Neural cell (in vitro differentiated cells): ENCODE data around the gene TBL1X. TPM values are rescaled to one million over a fixed set of nuclear protein-coding genes. Genes with fewer than 3 reads are reported as not detected.

Experiments
- H2AFZ ChIP-seq: fragments of 200-600, 300-800 bp; sonication (generic), shearing (Covaris generic); 2 replicates; pipeline ENCODE4 v1.6.0; 2014; ENCODE audit warnings: low read depth, mild to moderate bottlenecking, antibody characterized with exemption, low read length, moderate library complexity
- H3F3A ChIP-seq: fragments of 200-600 bp; shearing (Covaris generic); 2 replicates; pipeline ENCODE4 v1.6.1; 2016; ENCODE audit warnings: mild to moderate bottlenecking, moderate library complexity, mixed read lengths, antibody characterized with exemption, low read length; ENCODE audit not compliant: insufficient read depth, poor library complexity, severe bottlenecking
- H3K27ac ChIP-seq: fragments of 200-600, 300-800 bp; sonication (generic), shearing (Covaris generic); 2 replicates; pipeline ENCODE4 v1.5.1; 2014; ENCODE audit warnings: mild to moderate bottlenecking, low read length, moderate library complexity
- H3K27me3 ChIP-seq: fragments of 300-800, 200-600 bp; sonication (generic), shearing (Covaris generic); 2 replicates; pipeline ENCODE4 v1.6.0; 2014; ENCODE audit warnings: mild to moderate bottlenecking, low read depth, low read length, moderate library complexity; ENCODE audit not compliant: insufficient read depth
- H3K36me3 ChIP-seq: fragments of 300-800, 200-600 bp; sonication (generic), shearing (Covaris generic); 2 replicates; pipeline ENCODE4 v1.5.1; 2014; ENCODE audit warnings: mild to moderate bottlenecking, antibody characterized with exemption, low read length, moderate library complexity; ENCODE audit not compliant: insufficient read depth
- H3K4me2 ChIP-seq: fragments of 300-800, 200-600 bp; sonication (generic), shearing (Covaris generic); 2 replicates; pipeline ENCODE4 v1.6.0; 2014; ENCODE audit warnings: mild to moderate bottlenecking, low read length
- H3K4me3 ChIP-seq: fragments of 300-800, 200-600 bp; sonication (generic), shearing (Covaris generic); 2 replicates; pipeline ENCODE4 v1.5.1; 2014; ENCODE audit warnings: mild to moderate bottlenecking, low read length, moderate library complexity
- H3K79me2 ChIP-seq: fragments of 200-600 bp; shearing (Covaris generic); replicated peaks from 2 replicates; pipeline ENCODE4 v1.6.0; 2014; ENCODE audit warnings: mild to moderate bottlenecking, low read length, moderate library complexity; ENCODE audit not compliant: insufficient read depth
- H3K9ac ChIP-seq: fragments of 300-800, 200-600 bp; sonication (generic), shearing (Covaris generic); 2 replicates; pipeline ENCODE4 v1.6.1; 2016; ENCODE audit warnings: mild to moderate bottlenecking, low read length, mixed read lengths
- H3K9me2 ChIP-seq: fragments of 200-600 bp; shearing (Covaris generic); 2 replicates; pipeline ENCODE4 v1.6.1; 2016; ENCODE audit warnings: mild to moderate bottlenecking, low read length, mixed read lengths; ENCODE audit not compliant: insufficient read depth
- H3K9me3 ChIP-seq: fragments of 200-600, 300-800 bp; sonication (generic), shearing (Covaris generic); 2 replicates; pipeline ENCODE4 v1.6.1; 2016; ENCODE audit warnings: mild to moderate bottlenecking, mixed run types, low read length, moderate library complexity, mixed read lengths
- H4K20me1 ChIP-seq: fragments of 200-600 bp; shearing (Covaris generic); 2 replicates; pipeline ENCODE4 v1.6.1; 2016; ENCODE audit warnings: mild to moderate bottlenecking, mixed run types; ENCODE audit not compliant: insufficient read depth
- EP300 ChIP-seq: fragments of 450-650 bp; conservative IDR thresholded peaks from 2 replicates; pipeline ENCODE4 v1.6.1; 2014; ENCODE audit warnings: antibody characterized with exemption, mild to moderate bottlenecking, moderate library complexity; ENCODE audit not compliant: poor library complexity, severe bottlenecking
- EZH2 ChIP-seq: fragments of 200-600, 300-800 bp; shearing (Covaris generic), sonication (generic); IDR thresholded peaks from 2 replicates; pipeline ENCODE4 v1.6.1; 2014; ENCODE audit warnings: antibody characterized with exemption, low read length, borderline replicate concordance, mild to moderate bottlenecking; ENCODE audit not compliant: insufficient read depth, poor library complexity, severe bottlenecking
- MXI1 ChIP-seq: fragments of 450-650 bp; conservative IDR thresholded peaks from 2 replicates; pipeline ENCODE4 v1.6.1; 2014; ENCODE audit warnings: antibody characterized with exemption, mild to moderate bottlenecking; ENCODE audit not compliant: poor library complexity, severe bottlenecking
- POLR2AphosphoS5 ChIP-seq: IDR thresholded peaks from 2 replicates; pipeline ENCODE4 v1.6.1; 2012
- RAD21 ChIP-seq: fragments of 450-650 bp; conservative IDR thresholded peaks from 2 replicates; pipeline ENCODE4 v1.6.1; 2014; ENCODE audit warnings: antibody characterized with exemption, mild to moderate bottlenecking, moderate library complexity
- SMC3 ChIP-seq: fragments of 450-650 bp; conservative IDR thresholded peaks from 2 replicates; pipeline ENCODE4 v1.6.1; 2014; ENCODE audit warnings: antibody characterized with exemption, mild to moderate bottlenecking, moderate library complexity; ENCODE audit not compliant: poor library complexity
- TAF1 ChIP-seq: IDR thresholded peaks from 2 replicates; pipeline ENCODE4 v1.6.1; 2012; ENCODE audit warnings: low read depth
- polyA plus RNA-seq: library from polyadenylated mRNA; depleted of rRNA; stranded (reverse); fragments of >200 nt; gene quantifications from 2 replicates; pipeline ENCODE4 v1.2.3, GENCODE V29; 2014
- TF ChIP-seq, protein P1 (sequence below): IDR thresholded peaks from 2 replicates; pipeline ENCODE4 v1.6.1; 2012; ENCODE audit warnings: borderline replicate concordance
- TF ChIP-seq, protein P2 (sequence below): fragments of 450-650 bp; IDR thresholded peaks from 2 replicates; pipeline ENCODE4 v1.5.1; 2014; ENCODE audit warnings: antibody characterized with exemption, mild to moderate bottlenecking, moderate library complexity; ENCODE audit not compliant: poor library complexity, severe bottlenecking

Gene TBL1X
- polyA plus RNA-seq, 1 donor from 2014 or later = 2.2 TPM

DNA sequence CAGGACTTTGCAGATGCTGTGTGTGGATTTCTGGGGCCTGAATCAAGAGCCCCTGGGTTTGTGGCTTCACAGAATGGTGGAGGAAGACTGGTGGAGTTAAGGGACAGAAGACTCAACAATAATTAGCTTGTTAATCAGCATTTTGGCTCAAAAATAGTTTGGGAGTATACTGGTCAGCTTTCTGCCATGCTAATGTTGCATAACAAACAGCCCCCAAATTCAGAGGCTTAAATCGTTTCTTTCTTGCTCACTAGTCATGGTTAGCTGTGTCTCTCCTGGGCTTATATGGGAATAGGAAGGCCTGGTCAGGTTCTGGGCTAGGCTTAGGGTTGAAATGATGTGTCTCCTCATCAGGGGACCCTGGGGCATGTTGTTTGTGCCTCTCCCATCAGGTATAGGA is 24.4 kb downstream of the TBL1X start:
- Histone ChIP-seq H4K20me1 (no peaks in the 10 kb centered on the region), H3K9ac (no peak overlapping the region), H3K9me3 (no peaks in the 10 kb centered on the region), H3K4me2 (no peak overlapping the region), H3K36me3 (no peaks in the 10 kb centered on the region), H3K4me3 (no peak overlapping the region), H3K27me3 (no peaks in the 10 kb centered on the region), H3K27ac (no peak overlapping the region), H3K9me2 (no peaks in the 10 kb centered on the region), H3K79me2 (peaks cover 6% of the 10 kb centered on the region), H2AFZ (no peak overlapping the region), H3F3A (no peaks in the 10 kb centered on the region)
- TF ChIP-seq, protein P1, sequence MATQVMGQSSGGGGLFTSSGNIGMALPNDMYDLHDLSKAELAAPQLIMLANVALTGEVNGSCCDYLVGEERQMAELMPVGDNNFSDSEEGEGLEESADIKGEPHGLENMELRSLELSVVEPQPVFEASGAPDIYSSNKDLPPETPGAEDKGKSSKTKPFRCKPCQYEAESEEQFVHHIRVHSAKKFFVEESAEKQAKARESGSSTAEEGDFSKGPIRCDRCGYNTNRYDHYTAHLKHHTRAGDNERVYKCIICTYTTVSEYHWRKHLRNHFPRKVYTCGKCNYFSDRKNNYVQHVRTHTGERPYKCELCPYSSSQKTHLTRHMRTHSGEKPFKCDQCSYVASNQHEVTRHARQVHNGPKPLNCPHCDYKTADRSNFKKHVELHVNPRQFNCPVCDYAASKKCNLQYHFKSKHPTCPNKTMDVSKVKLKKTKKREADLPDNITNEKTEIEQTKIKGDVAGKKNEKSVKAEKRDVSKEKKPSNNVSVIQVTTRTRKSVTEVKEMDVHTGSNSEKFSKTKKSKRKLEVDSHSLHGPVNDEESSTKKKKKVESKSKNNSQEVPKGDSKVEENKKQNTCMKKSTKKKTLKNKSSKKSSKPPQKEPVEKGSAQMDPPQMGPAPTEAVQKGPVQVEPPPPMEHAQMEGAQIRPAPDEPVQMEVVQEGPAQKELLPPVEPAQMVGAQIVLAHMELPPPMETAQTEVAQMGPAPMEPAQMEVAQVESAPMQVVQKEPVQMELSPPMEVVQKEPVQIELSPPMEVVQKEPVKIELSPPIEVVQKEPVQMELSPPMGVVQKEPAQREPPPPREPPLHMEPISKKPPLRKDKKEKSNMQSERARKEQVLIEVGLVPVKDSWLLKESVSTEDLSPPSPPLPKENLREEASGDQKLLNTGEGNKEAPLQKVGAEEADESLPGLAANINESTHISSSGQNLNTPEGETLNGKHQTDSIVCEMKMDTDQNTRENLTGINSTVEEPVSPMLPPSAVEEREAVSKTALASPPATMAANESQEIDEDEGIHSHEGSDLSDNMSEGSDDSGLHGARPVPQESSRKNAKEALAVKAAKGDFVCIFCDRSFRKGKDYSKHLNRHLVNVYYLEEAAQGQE = no peak
- TF ChIP-seq EZH2 (no peak), POLR2AphosphoS5 (no peak), TAF1 (no peak), RAD21 (no peak), MXI1 (no peak), EP300 (no peak), SMC3 (no peak)
- TF ChIP-seq, protein P2, sequence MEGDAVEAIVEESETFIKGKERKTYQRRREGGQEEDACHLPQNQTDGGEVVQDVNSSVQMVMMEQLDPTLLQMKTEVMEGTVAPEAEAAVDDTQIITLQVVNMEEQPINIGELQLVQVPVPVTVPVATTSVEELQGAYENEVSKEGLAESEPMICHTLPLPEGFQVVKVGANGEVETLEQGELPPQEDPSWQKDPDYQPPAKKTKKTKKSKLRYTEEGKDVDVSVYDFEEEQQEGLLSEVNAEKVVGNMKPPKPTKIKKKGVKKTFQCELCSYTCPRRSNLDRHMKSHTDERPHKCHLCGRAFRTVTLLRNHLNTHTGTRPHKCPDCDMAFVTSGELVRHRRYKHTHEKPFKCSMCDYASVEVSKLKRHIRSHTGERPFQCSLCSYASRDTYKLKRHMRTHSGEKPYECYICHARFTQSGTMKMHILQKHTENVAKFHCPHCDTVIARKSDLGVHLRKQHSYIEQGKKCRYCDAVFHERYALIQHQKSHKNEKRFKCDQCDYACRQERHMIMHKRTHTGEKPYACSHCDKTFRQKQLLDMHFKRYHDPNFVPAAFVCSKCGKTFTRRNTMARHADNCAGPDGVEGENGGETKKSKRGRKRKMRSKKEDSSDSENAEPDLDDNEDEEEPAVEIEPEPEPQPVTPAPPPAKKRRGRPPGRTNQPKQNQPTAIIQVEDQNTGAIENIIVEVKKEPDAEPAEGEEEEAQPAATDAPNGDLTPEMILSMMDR = no peak

DNA sequence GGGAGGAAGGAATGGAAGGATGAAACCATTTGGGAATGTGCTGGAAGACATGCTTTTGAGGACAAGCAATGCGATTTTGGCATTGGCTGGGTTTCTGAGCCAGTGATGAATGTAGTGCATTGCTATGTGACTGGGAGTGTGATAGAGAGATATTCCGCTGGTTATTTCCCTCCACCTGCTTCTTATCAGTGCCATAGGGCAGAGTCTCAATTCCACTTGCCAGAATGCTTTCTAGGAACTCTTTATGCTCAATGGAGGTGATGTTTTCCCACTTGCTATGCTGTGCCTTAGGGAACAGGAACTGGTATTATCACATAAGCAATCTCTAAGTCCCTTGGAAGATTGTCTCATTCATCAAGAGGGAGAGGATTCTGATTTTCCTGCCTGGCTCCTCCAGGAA is 28.0 kb downstream of the TBL1X start:
- H3K4me3 ChIP-seq = no peak overlapping the region
- TF ChIP-seq MXI1 (no peak), TAF1 (no peak), SMC3 (no peak), EZH2 (no peak), EP300 (no peak), POLR2AphosphoS5 (no peak), RAD21 (no peak)
- TF ChIP-seq, protein P2 = no peak
- TF ChIP-seq, protein P1 = no peak
- H3F3A ChIP-seq = no peaks in the 10 kb centered on the region
- H3K4me2 ChIP-seq = no peak overlapping the region
- H3K36me3 ChIP-seq = no peaks in the 10 kb centered on the region
- H3K27me3 ChIP-seq = no peaks in the 10 kb centered on the region
- H3K9me2 ChIP-seq = no peaks in the 10 kb centered on the region
- no peaks in the 10 kb centered on the region for H4K20me1 ChIP-seq
- H3K9me3 ChIP-seq = no peaks in the 10 kb centered on the region
- H3K27ac ChIP-seq = no peak overlapping the region
- H3K9ac ChIP-seq = no peak overlapping the region
- H3K79me2 ChIP-seq = peaks cover 6% of the 10 kb centered on the region
- no peak overlapping the region for H2AFZ ChIP-seq
